RWPE2 (cell line): ENCODE data around the gene TRAF7.
"Not testable (repeated sequence)": the region's sequence is repeated elsewhere in the genome, so short reads cannot be mapped to it uniquely, and the experiment has no call there.

Experiments used
- ATAC-seq: fragments of 200-7000 bp; cut with Tn5 transposase; 3 replicates; pipeline ENCODE4 v1.9.1; 2021; ENCODE audit warnings: low read depth
- DNase-seq: peaks from one replicate; pipeline ENCODE4 v3.0.0-alpha.2; 2020; ENCODE audit warnings: low spot score
- H3K27ac ChIP-seq: fragments of 450-650 bp; 2 replicates; pipeline ENCODE4 v1.5.1; 2017; ENCODE audit warnings: mild to moderate bottlenecking; ENCODE audit not compliant: poor library complexity, severe bottlenecking
- H3K27me3 ChIP-seq: fragments of 250-450 bp; sonication (Bioruptor Pico); 2 replicates; pipeline ENCODE4 v1.5.1; 2021; ENCODE audit warnings: mild to moderate bottlenecking, moderate library complexity; ENCODE audit not compliant: insufficient read depth, poor library complexity, severe bottlenecking
- H3K36me3 ChIP-seq: fragments of 250-450 bp; sonication (Bioruptor Pico); 2 replicates; pipeline ENCODE4 v1.5.1; 2020; ENCODE audit warnings: low read depth, mild to moderate bottlenecking, moderate library complexity
- H3K4me1 ChIP-seq: fragments of 250-450 bp; sonication (Bioruptor Pico); 2 replicates; pipeline ENCODE4 v1.5.1; 2021; ENCODE audit warnings: mild to moderate bottlenecking, moderate library complexity; ENCODE audit not compliant: insufficient read depth, poor library complexity, severe bottlenecking
- H3K4me3 ChIP-seq: fragments of 250-450 bp; sonication (Bioruptor Pico); 2 replicates; pipeline ENCODE4 v1.5.1; 2021; ENCODE audit warnings: mild to moderate bottlenecking, moderate library complexity; ENCODE audit not compliant: severe bottlenecking
- H3K9me3 ChIP-seq: fragments of 250-450 bp; sonication (Bioruptor Pico); 2 replicates; pipeline ENCODE4 v1.5.1; 2021; ENCODE audit warnings: mild to moderate bottlenecking, moderate library complexity; ENCODE audit not compliant: severe bottlenecking
- TF ChIP-seq, protein P1 (sequence below): fragments of 450-650 bp; IDR thresholded peaks from one replicate; pipeline ENCODE4 v1.5.1; 2017; ENCODE audit warnings: mild to moderate bottlenecking, moderate library complexity; ENCODE audit not compliant: poor library complexity, severe bottlenecking

TRAF7 gene

DNA sequence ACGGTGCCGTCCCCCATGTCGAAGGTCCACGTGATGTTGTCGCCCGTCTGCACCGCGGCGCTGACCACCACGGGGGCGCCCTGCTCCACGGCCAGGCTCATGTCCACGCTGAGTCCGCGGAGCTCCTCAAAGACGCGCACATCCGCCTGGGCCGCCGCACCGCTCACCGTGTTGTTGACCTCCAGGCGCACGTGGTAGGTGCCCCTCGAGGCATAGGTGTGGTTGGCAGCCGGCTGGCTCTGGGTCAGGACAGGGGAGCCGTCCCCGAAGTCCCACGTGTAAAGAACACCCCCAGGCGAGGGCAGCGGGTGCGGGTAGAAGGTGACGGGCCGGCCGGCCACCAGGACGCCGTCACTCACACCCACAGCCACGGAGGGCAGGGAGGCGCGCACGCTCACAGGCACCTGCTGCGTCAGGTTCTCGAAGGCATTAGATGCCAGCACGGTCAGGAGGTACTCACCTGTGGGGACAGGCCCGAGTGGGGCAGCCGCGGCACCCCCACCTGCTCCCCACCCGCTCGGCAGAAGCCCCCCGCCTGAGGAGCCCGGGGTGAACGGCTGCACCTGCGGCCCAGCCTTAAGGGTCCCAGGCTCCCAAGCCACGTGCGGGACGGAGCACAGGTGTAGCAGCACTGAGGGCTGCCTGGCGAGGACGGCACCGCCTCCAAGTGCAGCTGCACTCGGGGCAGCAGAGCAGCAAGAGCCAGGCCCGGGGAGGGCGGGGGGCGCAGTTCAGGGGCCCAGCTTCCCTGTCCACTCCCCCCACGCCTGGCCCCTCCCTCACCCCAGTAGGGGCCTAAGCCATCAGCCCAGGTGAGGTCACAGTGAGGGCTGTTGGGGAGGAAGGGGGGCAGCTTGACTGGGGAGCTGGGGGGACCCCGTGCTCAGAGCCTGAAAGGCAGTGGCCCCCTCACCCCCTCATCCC, 43.9 kb upstream of the TRAF7 start:
- not testable (repeated sequence) for H3K27ac ChIP-seq, H3K27me3 ChIP-seq, H3K9me3 ChIP-seq, H3K4me1 ChIP-seq, ATAC-seq, H3K4me3 ChIP-seq, DNase-seq
- H3K36me3 ChIP-seq = peaks cover 15% of the 10 kb centered on the region; the same call in 1 of the 2 replicates

DNA sequence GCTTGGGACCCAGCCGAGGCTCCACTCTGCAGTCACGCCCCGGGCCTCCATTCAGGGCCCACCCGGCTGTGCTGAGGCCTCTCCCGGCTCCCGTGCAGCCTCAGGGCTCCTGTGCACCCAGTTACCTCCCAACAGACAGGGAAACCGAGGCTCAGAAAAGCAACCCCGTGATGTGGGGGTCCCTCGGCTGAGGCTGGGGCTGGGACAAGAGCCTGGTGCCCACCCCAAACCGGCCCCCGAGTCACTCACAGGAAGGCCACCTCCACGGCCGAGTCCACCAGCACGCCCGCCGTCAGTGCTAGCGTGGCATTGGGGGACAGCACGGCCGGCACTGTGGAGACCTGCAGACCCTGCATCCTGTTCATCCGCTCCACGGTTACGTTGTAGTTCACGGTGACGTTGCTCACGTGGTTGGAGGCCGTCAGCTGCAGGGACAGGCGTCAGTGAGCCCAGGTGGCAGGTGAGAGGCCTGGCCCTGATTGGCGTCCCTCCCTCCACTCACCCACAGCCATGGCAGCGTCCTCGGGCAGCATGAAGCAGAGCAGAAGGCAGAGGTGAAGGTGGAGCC, 43.0 kb upstream of the TRAF7 start:
- H3K4me3 ChIP-seq, H3K36me3 ChIP-seq, H3K27me3 ChIP-seq, H3K27ac ChIP-seq, ATAC-seq, DNase-seq, H3K4me1 ChIP-seq, H3K9me3 ChIP-seq: not testable (repeated sequence)

- DNase-seq, H3K4me3 ChIP-seq, H3K9me3 ChIP-seq, H3K27ac ChIP-seq, H3K36me3 ChIP-seq, H3K4me1 ChIP-seq, ATAC-seq, H3K27me3 ChIP-seq: not testable (repeated sequence)
Measured at GRCh38 chr16:2114225-2114624, 41.4 kb upstream of the TRAF7 start.

DNA sequence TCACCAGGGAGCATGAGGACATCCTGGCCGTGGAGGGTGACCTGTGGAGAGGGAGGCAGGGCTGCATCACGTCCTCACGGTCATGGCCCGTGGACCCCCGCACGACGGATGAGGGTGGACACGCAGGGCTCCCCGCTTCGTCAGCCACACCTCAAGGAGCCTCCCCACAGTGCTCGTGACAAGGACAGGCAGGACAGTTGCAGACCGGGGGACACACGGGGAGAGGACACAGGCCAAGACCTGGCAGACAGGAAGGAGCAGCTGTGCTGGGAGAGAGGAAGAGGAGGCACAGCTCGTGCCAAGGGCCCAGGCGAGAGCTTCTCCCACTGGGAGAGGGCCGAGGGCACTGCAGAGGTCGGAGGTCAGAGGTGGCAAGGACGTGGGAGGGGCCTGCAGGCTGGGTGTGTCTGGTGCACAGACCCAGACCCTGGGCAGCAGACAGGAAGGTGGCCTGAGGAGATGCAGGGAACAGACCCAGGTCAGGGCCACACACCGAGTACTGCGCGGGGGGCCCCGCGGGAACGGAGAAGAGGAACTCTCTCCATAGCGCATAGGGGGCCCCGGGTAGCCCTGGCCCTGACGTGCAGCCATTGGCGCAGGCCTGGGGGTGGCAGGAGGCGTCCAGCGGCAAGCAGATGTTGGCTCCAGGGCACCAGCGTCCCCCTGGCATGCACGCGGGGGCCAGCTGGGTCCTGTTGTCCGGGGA, 40.5 kb upstream of the TRAF7 start:
- ATAC-seq, DNase-seq, H3K4me3 ChIP-seq, H3K27ac ChIP-seq, H3K9me3 ChIP-seq, H3K36me3 ChIP-seq, H3K27me3 ChIP-seq, H3K4me1 ChIP-seq: not testable (repeated sequence)

GRCh38 chr16:2115591-2115973, 40.0 kb upstream of the TRAF7 start:
- Histone ChIP-seq H3K36me3 (peaks cover 11% of the 10 kb centered on the region; the same call in 1 of the 2 replicates), H3K4me1 (no peaks in the 10 kb centered on the region), H3K27ac (no peak overlapping the region), H3K9me3 (no peaks in the 10 kb centered on the region), H3K4me3 (no peak overlapping the region), H3K27me3 (no peaks in the 10 kb centered on the region)
- TF ChIP-seq, protein P1, sequence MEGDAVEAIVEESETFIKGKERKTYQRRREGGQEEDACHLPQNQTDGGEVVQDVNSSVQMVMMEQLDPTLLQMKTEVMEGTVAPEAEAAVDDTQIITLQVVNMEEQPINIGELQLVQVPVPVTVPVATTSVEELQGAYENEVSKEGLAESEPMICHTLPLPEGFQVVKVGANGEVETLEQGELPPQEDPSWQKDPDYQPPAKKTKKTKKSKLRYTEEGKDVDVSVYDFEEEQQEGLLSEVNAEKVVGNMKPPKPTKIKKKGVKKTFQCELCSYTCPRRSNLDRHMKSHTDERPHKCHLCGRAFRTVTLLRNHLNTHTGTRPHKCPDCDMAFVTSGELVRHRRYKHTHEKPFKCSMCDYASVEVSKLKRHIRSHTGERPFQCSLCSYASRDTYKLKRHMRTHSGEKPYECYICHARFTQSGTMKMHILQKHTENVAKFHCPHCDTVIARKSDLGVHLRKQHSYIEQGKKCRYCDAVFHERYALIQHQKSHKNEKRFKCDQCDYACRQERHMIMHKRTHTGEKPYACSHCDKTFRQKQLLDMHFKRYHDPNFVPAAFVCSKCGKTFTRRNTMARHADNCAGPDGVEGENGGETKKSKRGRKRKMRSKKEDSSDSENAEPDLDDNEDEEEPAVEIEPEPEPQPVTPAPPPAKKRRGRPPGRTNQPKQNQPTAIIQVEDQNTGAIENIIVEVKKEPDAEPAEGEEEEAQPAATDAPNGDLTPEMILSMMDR = no peak
- no peak for ATAC-seq
- DNase-seq = no peak

DNA sequence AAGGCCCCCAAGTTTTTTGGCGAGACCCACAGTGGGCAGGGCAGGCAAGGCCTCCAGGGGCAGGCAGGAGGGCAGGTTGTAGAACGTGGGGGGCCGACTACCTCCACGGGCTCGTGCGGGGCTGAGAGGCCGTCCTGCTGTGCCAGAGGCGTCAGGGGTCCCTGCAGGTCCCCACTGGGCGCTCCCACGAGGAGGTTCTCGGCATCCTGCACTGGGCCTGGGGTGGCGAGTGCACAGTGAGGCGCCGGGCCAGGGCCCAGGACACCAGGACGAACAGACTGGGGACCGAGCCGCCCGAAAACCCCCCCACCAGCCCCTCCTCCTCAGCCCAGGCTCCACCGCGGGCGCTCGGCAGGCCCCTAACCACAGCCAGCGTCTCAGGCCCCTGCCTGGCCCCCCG, 39.2 kb upstream of the TRAF7 start:
- H3K4me3 ChIP-seq, H3K27ac ChIP-seq, DNase-seq, H3K36me3 ChIP-seq, H3K9me3 ChIP-seq, H3K4me1 ChIP-seq, H3K27me3 ChIP-seq, ATAC-seq: not testable (repeated sequence)

GRCh38 chr16:2117341-2117740, 38.2 kb upstream of the TRAF7 start:
- DNase-seq, H3K4me3 ChIP-seq, H3K36me3 ChIP-seq, H3K4me1 ChIP-seq, H3K27ac ChIP-seq, H3K9me3 ChIP-seq, ATAC-seq, H3K27me3 ChIP-seq: not testable (repeated sequence)

GRCh38 chr16:2117960-2118722, 37.4 kb upstream of the TRAF7 start:
- H3K27ac ChIP-seq, H3K36me3 ChIP-seq, ATAC-seq, H3K9me3 ChIP-seq, DNase-seq, H3K27me3 ChIP-seq, H3K4me1 ChIP-seq, H3K4me3 ChIP-seq: not testable (repeated sequence)
